ENCODE data around the gene TOP2B.

Gene TOP2B

DNA sequence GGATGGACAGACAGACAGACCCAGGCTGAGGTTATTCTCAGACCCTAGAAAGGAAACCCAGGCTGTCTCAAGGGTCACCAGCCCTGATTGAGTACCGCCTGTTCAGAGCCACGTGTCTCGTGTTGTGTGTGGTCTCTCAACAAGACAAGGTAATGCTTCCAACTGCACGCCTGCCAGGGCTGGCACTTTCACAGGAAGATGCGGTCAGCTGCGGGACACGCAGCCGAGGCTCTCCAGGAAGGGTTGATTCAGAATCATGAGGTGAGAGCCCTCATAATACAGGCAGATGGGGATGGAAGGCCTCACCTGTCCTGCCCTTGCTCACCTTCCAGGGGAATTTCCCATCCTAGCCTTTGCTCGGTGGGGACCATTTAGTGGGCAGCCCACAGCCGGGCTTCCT is 81.4 kb downstream of the TOP2B start (continued):
- TF ChIP-seq, protein P1, sequence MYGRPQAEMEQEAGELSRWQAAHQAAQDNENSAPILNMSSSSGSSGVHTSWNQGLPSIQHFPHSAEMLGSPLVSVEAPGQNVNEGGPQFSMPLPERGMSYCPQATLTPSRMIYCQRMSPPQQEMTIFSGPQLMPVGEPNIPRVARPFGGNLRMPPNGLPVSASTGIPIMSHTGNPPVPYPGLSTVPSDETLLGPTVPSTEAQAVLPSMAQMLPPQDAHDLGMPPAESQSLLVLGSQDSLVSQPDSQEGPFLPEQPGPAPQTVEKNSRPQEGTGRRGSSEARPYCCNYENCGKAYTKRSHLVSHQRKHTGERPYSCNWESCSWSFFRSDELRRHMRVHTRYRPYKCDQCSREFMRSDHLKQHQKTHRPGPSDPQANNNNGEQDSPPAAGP (tag by site-specific recombination; IDR thresholded peaks at IDR 0.05), result no peak
- TF ChIP-seq ZNF510 (tag by site-specific recombination; IDR thresholded peaks at IDR 0.05; ENCODE audit: insufficient replicate concordance), result no peak

DNA sequence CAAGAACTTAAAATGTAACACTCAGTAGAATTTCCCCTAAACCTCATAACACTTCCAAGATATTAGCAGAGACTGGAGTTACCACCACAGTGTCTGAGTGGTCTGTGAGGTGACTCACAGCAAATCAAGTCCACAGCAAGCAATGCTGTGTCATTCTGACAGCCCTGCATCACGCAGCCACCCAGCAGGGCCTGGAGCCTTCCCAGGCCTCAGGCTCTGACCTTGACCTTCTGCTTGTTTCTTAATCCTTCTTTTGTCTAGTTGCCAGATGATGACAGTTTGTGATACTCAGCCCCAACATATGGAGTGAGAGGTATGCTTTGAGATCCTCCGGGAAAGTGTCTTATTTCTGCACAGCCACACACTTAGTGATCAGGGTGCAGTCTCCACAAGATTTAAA is 82.5 kb downstream of the TOP2B start:
- POLR2A ChIA-PET, result no interaction called here
- CTCF ChIA-PET, result interaction anchor here (0.9 kb wide), 1 partner anchor 141 kb away, joined by 3 read pairs; no protein-coding TSS in a partner anchor
- no peak overlapping the region for H3K4me3 ChIP-seq (ENCODE audit: low read depth, low read length)
- no peaks in the 10 kb centered on the region for H3K4me1 ChIP-seq (ENCODE audit: control insufficient read depth, insufficient read depth, low read length)
- H3K9me3 ChIP-seq (ENCODE audit: control insufficient read depth, insufficient read depth, low read depth, low read length), result no peaks in the 10 kb centered on the region
- TF ChIP-seq ZNF239 (tag by site-specific recombination; IDR thresholded peaks at IDR 0.05) (no peak), ZNF211 (tag by site-specific recombination; IDR thresholded peaks at IDR 0.05; ENCODE audit: low read depth) (no peak), ZNF175 (tag by site-specific recombination; IDR thresholded peaks at IDR 0.05) (no peak), ZNF501 (tag by site-specific recombination; IDR thresholded peaks at IDR 0.05) (no peak), ZNF623 (tag by site-specific recombination; IDR thresholded peaks at IDR 0.05) (no peak), ZNF670 (tag by site-specific recombination; IDR thresholded peaks at IDR 0.05; ENCODE audit: low read depth) (no peak), GLIS1 (tag by site-specific recombination; IDR thresholded peaks at IDR 0.05) (no peak), ZNF585B (tag by site-specific recombination; IDR thresholded peaks at IDR 0.05) (no peak), ZNF621 (tag by site-specific recombination; IDR thresholded peaks at IDR 0.05) (no peak), ZNF677 (tag by site-specific recombination; IDR thresholded peaks at IDR 0.05) (no peak), KLF8 (tag by site-specific recombination; IDR thresholded peaks at IDR 0.05) (no peak), HOXC10 (CRISPR knock-in tag; IDR thresholded peaks at IDR 0.05) (no peak), ZNF341 (tag by site-specific recombination; IDR thresholded peaks at IDR 0.05; ENCODE audit: low read depth) (no peak), SP3 (tag by site-specific recombination; IDR thresholded peaks at IDR 0.05) (no peak)
- TF ChIP-seq, protein P2, sequence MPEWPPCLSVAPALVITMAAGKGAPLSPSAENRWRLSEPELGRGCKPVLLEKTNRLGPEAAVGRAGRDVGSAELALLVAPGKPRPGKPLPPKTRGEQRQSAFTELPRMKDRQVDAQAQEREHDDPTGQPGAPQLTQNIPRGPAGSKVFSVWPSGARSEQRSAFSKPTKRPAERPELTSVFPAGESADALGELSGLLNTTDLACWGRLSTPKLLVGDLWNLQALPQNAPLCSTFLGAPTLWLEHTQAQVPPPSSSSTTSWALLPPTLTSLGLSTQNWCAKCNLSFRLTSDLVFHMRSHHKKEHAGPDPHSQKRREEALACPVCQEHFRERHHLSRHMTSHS (tag by site-specific recombination; IDR thresholded peaks at IDR 0.05), result no peak
- TF ChIP-seq, protein P3, sequence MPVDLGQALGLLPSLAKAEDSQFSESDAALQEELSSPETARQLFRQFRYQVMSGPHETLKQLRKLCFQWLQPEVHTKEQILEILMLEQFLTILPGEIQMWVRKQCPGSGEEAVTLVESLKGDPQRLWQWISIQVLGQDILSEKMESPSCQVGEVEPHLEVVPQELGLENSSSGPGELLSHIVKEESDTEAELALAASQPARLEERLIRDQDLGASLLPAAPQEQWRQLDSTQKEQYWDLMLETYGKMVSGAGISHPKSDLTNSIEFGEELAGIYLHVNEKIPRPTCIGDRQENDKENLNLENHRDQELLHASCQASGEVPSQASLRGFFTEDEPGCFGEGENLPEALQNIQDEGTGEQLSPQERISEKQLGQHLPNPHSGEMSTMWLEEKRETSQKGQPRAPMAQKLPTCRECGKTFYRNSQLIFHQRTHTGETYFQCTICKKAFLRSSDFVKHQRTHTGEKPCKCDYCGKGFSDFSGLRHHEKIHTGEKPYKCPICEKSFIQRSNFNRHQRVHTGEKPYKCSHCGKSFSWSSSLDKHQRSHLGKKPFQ (tag by site-specific recombination; IDR thresholded peaks at IDR 0.05), result no peak
- TF ChIP-seq, protein P4, sequence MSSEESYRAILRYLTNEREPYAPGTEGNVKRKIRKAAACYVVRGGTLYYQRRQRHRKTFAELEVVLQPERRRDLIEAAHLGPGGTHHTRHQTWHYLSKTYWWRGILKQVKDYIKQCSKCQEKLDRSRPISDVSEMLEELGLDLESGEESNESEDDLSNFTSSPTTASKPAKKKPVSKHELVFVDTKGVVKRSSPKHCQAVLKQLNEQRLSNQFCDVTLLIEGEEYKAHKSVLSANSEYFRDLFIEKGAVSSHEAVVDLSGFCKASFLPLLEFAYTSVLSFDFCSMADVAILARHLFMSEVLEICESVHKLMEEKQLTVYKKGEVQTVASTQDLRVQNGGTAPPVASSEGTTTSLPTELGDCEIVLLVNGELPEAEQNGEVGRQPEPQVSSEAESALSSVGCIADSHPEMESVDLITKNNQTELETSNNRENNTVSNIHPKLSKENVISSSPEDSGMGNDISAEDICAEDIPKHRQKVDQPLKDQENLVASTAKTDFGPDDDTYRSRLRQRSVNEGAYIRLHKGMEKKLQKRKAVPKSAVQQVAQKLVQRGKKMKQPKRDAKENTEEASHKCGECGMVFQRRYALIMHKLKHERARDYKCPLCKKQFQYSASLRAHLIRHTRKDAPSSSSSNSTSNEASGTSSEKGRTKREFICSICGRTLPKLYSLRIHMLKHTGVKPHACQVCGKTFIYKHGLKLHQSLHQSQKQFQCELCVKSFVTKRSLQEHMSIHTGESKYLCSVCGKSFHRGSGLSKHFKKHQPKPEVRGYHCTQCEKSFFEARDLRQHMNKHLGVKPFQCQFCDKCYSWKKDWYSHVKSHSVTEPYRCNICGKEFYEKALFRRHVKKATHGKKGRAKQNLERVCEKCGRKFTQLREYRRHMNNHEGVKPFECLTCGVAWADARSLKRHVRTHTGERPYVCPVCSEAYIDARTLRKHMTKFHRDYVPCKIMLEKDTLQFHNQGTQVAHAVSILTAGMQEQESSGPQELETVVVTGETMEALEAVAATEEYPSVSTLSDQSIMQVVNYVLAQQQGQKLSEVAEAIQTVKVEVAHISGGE (tag by site-specific recombination; conservative IDR thresholded peaks at IDR 0.05; ENCODE audit: low read depth), result no peak
- TF ChIP-seq, protein P5, sequence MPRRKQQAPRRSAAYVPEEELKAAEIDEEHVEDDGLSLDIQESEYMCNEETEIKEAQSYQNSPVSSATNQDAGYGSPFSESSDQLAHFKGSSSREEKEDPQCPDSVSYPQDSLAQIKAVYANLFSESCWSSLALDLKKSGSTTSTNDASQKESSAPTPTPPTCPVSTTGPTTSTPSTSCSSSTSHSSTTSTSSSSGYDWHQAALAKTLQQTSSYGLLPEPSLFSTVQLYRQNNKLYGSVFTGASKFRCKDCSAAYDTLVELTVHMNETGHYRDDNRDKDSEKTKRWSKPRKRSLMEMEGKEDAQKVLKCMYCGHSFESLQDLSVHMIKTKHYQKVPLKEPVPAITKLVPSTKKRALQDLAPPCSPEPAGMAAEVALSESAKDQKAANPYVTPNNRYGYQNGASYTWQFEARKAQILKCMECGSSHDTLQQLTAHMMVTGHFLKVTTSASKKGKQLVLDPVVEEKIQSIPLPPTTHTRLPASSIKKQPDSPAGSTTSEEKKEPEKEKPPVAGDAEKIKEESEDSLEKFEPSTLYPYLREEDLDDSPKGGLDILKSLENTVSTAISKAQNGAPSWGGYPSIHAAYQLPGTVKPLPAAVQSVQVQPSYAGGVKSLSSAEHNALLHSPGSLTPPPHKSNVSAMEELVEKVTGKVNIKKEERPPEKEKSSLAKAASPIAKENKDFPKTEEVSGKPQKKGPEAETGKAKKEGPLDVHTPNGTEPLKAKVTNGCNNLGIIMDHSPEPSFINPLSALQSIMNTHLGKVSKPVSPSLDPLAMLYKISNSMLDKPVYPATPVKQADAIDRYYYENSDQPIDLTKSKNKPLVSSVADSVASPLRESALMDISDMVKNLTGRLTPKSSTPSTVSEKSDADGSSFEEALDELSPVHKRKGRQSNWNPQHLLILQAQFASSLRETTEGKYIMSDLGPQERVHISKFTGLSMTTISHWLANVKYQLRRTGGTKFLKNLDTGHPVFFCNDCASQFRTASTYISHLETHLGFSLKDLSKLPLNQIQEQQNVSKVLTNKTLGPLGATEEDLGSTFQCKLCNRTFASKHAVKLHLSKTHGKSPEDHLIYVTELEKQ (tag by site-specific recombination; IDR thresholded peaks at IDR 0.05; ENCODE audit: borderline replicate concordance), result no peak
- no peaks in the 10 kb centered on the region for H3K36me3 ChIP-seq (ENCODE audit: control insufficient read depth in 2 of 2, insufficient read depth in 1 of 2, low read length in 2 of 2)
- no peak overlapping the region for H3K27ac ChIP-seq (ENCODE audit: extremely low read depth, low read depth, low read length)

Measured in HEK293 (cell line).